SJCRH30 (cell line): ENCODE data around the gene NELL1. TPM values are rescaled to one million over a fixed set of nuclear protein-coding genes. Genes with fewer than 3 reads are reported as not detected.
"Not testable (repeated sequence)": the region's sequence is repeated elsewhere in the genome, so short reads cannot be mapped to it uniquely, and the experiment has no call there.

Experiments
- DNase-seq, 2 experiments: peaks; one replicate each; pipeline ENCODE4 v3.0.0-alpha.2; 2015 to 2020
- H3K27ac ChIP-seq: fragments of 250-450 bp; sonication (Bioruptor Pico); 2 replicates; pipeline ENCODE4 v1.5.1; 2020; ENCODE audit warnings: mild to moderate bottlenecking, moderate library complexity
- H3K27me3 ChIP-seq: fragments of 250-450 bp; sonication (Bioruptor Pico); 2 replicates; pipeline ENCODE4 v1.5.1; 2020; ENCODE audit warnings: mild to moderate bottlenecking, moderate library complexity
- H3K36me3 ChIP-seq: fragments of 250-450 bp; sonication (Bioruptor Pico); 2 replicates; pipeline ENCODE4 v1.5.1; 2020; ENCODE audit warnings: mild to moderate bottlenecking, moderate library complexity
- H3K4me1 ChIP-seq: fragments of 250-450 bp; sonication (Bioruptor Pico); 2 replicates; pipeline ENCODE4 v1.5.1; 2020; ENCODE audit warnings: mild to moderate bottlenecking, moderate library complexity
- H3K4me3 ChIP-seq: fragments of 250-450 bp; sonication (Bioruptor Pico); 2 replicates; pipeline ENCODE4 v1.5.1; 2020; ENCODE audit warnings: mild to moderate bottlenecking, moderate library complexity
- H3K9me3 ChIP-seq: fragments of 250-450 bp; sonication (Bioruptor Pico); replicated peaks from 2 replicates; pipeline ENCODE4 v1.5.1; 2020; ENCODE audit warnings: mild to moderate bottlenecking, moderate library complexity
- total RNA-seq: library from RNA; depleted of rRNA; stranded (reverse); fragments of >200 nt; shearing (Covaris generic); gene quantifications from 2 replicates; pipeline ENCODE4 v1.2.3, GENCODE V29; 2014

The NELL1 gene
- total RNA-seq, 1 experiment from 2014 or later = 176 TPM

DNA sequence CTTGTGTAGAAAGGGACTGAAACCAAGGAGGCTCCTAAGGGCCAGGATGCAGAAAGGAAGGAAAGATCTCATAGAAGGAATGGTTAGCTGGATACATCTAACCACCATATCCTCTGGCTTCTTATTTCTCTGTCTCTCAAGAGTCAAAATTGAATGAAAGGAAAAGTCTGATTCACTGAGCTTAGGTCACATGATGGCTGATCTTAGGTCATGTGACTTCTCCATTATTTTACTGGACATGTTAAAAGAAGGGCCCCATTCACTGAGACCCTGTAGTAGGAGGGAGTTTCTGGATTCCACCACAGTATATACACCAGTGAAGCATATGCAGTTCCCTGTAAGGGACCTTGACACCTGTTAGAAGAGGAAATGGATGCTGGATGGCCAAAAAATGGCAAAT is 516.6 kb downstream of the NELL1 start:
- no peak overlapping the region for H3K27ac ChIP-seq
- H3K27me3 ChIP-seq = no peaks in the 10 kb centered on the region
- DNase-seq = no peak
- H3K9me3 ChIP-seq = no peaks in the 10 kb centered on the region
- peaks cover 4% of the 10 kb centered on the region; the same call in 1 of the 2 replicates for H3K36me3 ChIP-seq
- H3K4me3 ChIP-seq = no peak overlapping the region
- H3K4me1 ChIP-seq = no peaks in the 10 kb centered on the region

DNA sequence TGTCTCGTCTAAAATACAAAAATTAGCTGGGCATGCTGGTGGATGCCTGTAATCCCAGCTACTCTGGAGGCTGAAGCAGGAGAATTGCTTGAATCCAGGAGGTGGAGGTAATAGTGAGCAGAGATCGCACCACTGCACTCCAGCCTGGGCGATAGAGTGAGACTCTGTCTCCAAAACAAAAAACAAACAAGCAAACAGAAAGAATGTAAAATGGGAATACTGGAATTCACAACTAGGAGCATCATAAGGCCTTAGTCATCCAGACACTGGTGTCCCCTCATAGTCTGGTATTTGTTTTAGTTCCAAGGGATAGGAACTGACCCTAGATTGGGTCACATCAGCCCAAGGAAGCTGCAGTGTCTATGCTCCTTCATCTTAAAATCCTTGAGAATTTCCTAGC is 520.8 kb downstream of the NELL1 start:
- Histone ChIP-seq H3K27ac (no peak overlapping the region), H3K36me3 (peaks cover 4% of the 10 kb centered on the region; the same call in 1 of the 2 replicates), H3K4me3 (no peak overlapping the region), H3K4me1 (no peaks in the 10 kb centered on the region), H3K9me3 (no peaks in the 10 kb centered on the region), H3K27me3 (no peaks in the 10 kb centered on the region)
- no peak for DNase-seq

DNA sequence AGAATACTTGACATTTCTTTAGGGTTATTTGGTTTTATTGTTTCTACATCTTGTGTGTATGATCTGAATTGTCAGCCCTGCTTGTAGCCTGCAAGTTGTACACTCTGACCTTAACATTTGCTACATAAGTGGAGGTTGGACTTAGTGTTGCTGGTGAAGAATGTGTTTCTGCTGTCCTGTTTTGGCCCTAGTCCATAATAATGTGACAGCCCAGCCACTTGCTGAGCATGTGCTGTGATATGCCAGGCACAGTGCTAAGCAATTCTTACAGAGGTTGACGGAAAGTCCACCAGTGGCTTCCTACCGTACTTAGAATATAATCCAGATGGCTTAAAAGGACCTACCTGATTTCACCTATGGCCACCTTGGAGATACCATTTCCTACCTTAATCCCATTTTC is 526.6 kb downstream of the NELL1 start:
- Histone ChIP-seq H3K27me3 (no peaks in the 10 kb centered on the region), H3K4me3 (no peak overlapping the region), H3K9me3 (0 out of 2 replicates have a peak, but pooled peaks cover 7% of the 10 kb centered on the region), H3K27ac (no peak overlapping the region), H3K4me1 (no peaks in the 10 kb centered on the region), H3K36me3 (no peaks in the 10 kb centered on the region)
- no peak for DNase-seq

DNA sequence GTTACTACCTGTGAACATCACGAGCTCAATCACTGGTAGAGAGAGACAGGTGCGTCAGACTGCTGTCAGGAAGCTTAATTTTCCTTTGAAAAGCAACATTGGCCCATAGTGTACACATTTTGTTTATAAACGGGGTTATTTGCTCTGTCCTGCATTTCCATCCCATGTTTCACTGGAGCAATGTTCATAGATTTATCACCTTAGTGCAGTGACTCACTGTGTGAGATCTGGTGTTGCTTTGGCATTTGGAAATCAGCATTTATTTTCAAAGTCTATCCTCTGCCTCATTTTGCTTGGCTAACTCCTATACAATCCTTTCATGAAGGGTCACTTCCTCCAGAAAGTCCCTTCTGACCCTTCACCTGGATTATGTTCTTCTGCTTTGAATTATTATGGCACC is 529.1 kb downstream of the NELL1 start:
- Histone ChIP-seq H3K4me3 (no peak overlapping the region), H3K36me3 (no peaks in the 10 kb centered on the region), H3K4me1 (no peaks in the 10 kb centered on the region), H3K27ac (no peak overlapping the region), H3K9me3 (peaks cover 8% of the 10 kb centered on the region; the same call in 1 of the 2 replicates), H3K27me3 (no peaks in the 10 kb centered on the region)
- DNase-seq = no peak

DNA sequence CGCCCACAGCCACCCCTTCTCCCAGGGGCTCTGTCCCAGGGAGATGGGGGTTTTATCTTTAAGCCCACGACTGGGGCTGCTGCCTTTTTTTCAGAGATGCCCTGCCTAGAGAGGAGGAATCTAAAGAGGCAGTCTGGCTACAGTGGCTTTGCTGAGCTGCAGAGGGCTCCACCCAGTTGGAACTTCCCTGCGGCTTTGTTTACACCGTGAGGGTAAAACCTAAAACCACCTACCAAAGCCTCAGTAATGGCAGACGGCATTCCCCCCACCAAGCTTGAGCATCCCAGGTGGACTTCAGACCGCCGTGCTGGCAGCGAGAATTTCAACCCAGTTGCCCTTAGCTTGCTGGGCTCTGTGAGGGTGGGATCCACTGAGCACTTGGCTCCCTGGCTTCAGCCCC is 535.8 kb downstream of the NELL1 start:
- Histone ChIP-seq H3K27ac (no peak overlapping the region), H3K36me3 (no peaks in the 10 kb centered on the region), H3K27me3 (no peaks in the 10 kb centered on the region), H3K4me1 (no peaks in the 10 kb centered on the region), H3K9me3 (peaks cover 6% of the 10 kb centered on the region; the same call in 1 of the 2 replicates), H3K4me3 (no peak overlapping the region)
- no peak for DNase-seq

DNA sequence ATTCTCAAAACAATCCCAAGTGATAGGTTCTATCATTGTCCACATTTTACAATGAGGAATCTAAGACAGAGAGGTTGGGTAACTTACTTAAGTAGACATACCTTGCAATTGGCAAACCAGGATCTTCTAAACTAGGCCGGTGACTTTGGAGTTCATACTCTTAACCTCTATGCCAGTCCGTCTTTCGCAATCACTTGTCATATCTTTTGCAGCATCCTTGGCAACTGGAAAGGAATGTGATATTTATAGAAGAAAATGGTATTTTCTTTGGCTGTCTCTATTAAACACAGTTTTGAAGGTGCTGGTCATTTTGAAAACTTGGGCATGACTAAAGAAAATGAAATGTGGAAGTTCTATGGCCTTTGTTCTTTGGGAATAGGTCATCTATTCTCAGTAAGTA is 556.5 kb downstream of the NELL1 start:
- no peaks in the 10 kb centered on the region for H3K9me3 ChIP-seq
- no peaks in the 10 kb centered on the region for H3K4me1 ChIP-seq
- DNase-seq = no peak
- no peaks in the 10 kb centered on the region for H3K27me3 ChIP-seq
- no peak overlapping the region for H3K27ac ChIP-seq
- H3K4me3 ChIP-seq = no peak overlapping the region
- H3K36me3 ChIP-seq = no peaks in the 10 kb centered on the region

DNA sequence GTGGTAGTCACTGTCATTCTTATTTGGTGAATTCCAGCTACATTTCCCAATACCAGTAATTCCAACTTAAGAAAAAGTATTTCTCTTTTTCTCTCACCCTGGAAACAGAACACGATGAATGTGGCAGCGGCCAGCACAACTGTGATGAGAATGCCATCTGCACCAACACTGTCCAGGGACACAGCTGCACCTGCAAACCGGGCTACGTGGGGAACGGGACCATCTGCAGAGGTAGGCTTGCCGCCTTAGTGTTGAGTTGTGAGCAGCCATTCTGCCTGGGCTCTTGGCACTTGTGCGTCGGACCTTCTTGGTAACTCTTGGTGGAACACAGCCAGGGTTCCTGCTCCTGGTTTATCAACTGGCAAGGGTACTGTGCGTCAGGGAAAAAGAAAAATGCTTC is 559.8 kb downstream of the NELL1 start:
- Histone ChIP-seq H3K27me3 (no peaks in the 10 kb centered on the region), H3K27ac (no peak overlapping the region), H3K36me3 (no peaks in the 10 kb centered on the region), H3K4me1 (no peaks in the 10 kb centered on the region), H3K4me3 (no peak overlapping the region), H3K9me3 (no peaks in the 10 kb centered on the region)
- no peak for DNase-seq

DNA sequence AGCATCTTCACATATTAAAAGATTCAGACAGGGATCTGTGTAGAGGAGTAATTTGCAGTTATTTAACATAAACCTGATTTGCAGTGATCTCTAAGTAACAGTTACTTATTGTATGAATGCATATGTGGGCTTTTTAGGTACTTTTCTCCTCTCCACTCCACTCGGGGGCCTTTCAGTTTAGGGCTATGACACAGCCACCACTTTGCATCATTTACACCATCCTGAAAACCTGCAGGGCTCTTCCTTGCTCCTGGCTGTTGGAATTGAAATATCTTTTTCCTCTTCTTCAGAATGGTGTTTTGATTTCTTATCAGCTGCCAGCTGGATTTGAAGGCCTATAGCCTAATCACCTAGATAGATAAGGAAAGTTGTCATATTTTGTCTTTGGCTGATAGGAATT is 580.8 kb downstream of the NELL1 start:
- no peak for DNase-seq
- no peak overlapping the region for H3K4me3 ChIP-seq
- no peaks in the 10 kb centered on the region for H3K36me3 ChIP-seq
- H3K4me1 ChIP-seq = no peaks in the 10 kb centered on the region
- H3K27me3 ChIP-seq = no peaks in the 10 kb centered on the region
- H3K9me3 ChIP-seq = no peaks in the 10 kb centered on the region
- no peak overlapping the region for H3K27ac ChIP-seq

DNA sequence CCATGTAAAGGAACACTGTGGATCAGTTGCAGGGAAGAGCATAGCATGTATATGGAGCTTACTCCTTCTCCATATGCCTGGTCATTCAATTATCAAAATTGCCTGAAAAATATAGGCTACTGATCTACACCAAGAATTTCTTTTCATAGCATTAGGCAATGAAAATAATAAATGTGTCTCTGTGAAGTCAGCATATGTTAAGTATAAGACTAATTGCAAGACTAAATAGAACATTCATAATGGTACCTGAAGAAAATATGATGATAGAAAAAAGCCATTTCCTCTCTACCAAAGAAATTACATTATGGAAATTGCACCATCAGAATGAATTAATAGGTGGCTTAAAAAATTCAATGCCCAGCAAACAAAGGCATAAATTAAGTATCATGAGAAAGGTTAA is 584.7 kb downstream of the NELL1 start:
- no peak for DNase-seq
- no peaks in the 10 kb centered on the region for H3K4me1 ChIP-seq
- H3K36me3 ChIP-seq = no peaks in the 10 kb centered on the region

DNA sequence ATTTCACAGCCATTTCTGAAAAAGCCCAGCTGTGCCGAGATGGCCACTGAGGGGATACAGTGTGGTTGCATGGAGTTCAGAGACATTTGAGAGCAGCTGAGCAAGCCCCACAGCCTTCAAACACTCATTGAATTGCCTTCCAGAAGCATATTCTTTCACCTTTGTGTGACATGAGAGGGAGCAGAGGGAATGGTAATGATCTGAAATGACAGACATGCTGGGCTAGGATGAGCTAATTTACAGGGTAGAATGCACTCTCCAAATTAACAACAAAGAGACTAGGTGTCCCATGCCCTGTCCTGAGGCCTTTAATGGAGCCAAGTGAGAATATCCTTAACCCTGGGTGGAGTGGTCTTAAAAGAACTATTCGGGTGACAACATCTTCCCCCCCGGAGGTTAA is 585.4 kb downstream of the NELL1 start:
- Histone ChIP-seq H3K4me3 (no peak overlapping the region), H3K27ac (no peak overlapping the region), H3K4me1 (no peaks in the 10 kb centered on the region), H3K36me3 (no peaks in the 10 kb centered on the region), H3K27me3 (no peaks in the 10 kb centered on the region), H3K9me3 (no peaks in the 10 kb centered on the region)
- DNase-seq = peak in 1 of 2 experiments; percentile 31

More for the DNA sequence above, 584.7 kb downstream of the NELL1 start:
- Histone ChIP-seq H3K4me3 (no peak overlapping the region), H3K27ac (no peak overlapping the region), H3K9me3 (no peaks in the 10 kb centered on the region), H3K27me3 (no peaks in the 10 kb centered on the region)

DNA sequence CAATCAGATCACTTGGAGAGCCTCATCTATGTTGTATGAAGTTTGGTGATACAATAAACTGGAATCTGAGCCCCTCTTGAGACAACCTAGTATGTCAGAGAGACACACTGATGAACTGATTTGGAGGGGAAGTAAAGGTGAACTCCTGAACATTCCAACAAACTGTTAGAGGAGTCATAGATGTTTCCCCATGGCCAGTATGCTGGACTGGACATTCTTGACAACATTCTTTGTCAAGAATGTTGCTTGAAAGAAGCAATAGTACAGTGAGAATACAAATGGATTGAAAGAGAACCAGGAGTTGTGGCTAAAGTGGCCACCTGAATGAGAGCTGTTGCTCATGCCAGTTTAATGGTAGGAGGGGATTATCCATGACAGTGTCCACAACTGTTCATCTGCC is 588.1 kb downstream of the NELL1 start:
- Histone ChIP-seq H3K4me3 (no peak overlapping the region), H3K27ac (no peak overlapping the region), H3K27me3 (no peaks in the 10 kb centered on the region), H3K4me1 (no peaks in the 10 kb centered on the region), H3K36me3 (no peaks in the 10 kb centered on the region), H3K9me3 (no peaks in the 10 kb centered on the region)
- DNase-seq = no peak

DNA sequence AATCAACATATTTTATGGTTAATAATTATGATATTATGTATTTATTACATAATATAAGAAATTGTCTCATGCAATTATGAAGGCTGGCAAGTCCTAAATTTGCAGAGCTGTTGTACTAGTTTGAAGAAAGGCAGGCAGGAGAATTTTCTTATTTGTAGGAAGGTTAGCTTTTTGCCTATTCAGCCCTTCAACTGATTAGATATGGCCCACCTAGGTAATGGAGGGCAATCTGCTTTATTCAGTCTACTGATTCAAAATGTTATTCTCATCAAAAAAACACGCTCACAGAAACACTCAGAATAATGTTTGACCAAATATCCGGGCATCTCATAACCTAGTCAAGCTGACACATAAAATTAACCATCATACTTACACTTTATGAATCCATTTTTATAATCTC is 589.0 kb downstream of the NELL1 start:
- Histone ChIP-seq H3K4me3 (no peak overlapping the region), H3K36me3 (no peaks in the 10 kb centered on the region), H3K27ac (no peak overlapping the region), H3K9me3 (no peaks in the 10 kb centered on the region), H3K4me1 (no peaks in the 10 kb centered on the region), H3K27me3 (no peaks in the 10 kb centered on the region)
- DNase-seq = no peak

DNA sequence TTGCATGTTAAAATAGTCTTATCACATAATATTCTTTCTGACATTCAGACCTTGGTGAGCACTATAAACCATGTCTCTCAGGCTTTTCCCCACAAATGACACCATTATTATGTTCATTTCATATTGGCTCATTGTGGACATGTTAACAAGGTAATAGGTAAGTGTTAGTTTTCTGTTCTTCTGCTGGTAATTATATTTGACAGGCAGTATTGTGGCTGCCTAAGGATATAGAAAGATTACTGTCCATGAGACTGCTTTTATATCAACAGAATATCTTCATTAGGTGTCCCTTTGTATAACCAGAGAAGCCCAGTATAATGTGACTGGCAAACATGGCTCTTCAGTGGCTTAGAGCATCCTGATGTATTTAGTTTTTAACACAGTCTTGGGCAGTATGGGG is 590.7 kb downstream of the NELL1 start:
- H3K4me3 ChIP-seq = no peak overlapping the region
- H3K27me3 ChIP-seq = no peaks in the 10 kb centered on the region
- H3K9me3 ChIP-seq = no peaks in the 10 kb centered on the region
- DNase-seq = no peak
- no peak overlapping the region for H3K27ac ChIP-seq
- H3K36me3 ChIP-seq = no peaks in the 10 kb centered on the region
- no peaks in the 10 kb centered on the region for H3K4me1 ChIP-seq

DNA sequence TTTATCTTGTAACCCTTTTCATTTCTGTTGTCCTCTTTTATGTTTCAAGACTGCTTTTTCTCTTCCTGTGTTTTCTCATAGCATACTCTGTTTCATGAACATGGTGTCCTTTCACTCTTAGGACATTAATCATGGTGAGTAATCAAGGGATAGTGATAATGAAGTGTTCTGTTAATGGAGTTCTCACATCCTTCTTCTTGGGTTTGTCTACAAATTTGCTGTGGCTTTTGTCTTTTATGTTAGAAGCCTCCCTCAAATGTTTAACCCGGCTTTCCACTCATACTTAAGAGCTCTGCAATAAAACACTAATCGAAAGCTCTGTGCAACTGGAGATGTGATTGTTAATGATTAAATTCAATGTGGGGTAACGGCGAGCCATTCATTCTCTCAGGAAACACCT is 593.6 kb downstream of the NELL1 start:
- Histone ChIP-seq H3K36me3 (no peaks in the 10 kb centered on the region), H3K27ac (no peak overlapping the region), H3K4me1 (no peaks in the 10 kb centered on the region), H3K9me3 (no peaks in the 10 kb centered on the region), H3K4me3 (no peak overlapping the region), H3K27me3 (no peaks in the 10 kb centered on the region)
- DNase-seq = no peak

DNA sequence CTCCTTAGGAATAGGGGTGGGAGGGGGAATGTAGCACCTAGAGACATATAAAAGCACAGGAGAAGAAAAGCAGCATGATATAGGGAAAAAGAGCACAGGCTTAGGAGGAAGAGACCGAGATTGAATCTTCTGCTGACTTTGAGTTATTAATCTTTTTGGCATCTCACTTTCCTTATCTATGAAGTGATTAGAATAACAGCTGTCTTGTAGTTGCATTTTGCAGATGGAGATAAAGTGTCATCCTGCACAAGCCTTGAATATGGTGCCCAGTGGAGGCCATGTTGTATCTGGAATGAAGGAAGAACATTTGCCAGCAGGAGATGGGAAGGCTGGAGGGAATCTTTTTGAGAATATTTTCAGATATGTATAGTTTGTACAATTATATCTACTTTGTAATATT is 594.7 kb downstream of the NELL1 start:
- H3K27ac ChIP-seq = no peak overlapping the region
- H3K36me3 ChIP-seq = no peaks in the 10 kb centered on the region
- no peak overlapping the region for H3K4me3 ChIP-seq
- DNase-seq = no peak
- no peaks in the 10 kb centered on the region for H3K4me1 ChIP-seq
- no peaks in the 10 kb centered on the region for H3K9me3 ChIP-seq
- no peaks in the 10 kb centered on the region for H3K27me3 ChIP-seq

DNA sequence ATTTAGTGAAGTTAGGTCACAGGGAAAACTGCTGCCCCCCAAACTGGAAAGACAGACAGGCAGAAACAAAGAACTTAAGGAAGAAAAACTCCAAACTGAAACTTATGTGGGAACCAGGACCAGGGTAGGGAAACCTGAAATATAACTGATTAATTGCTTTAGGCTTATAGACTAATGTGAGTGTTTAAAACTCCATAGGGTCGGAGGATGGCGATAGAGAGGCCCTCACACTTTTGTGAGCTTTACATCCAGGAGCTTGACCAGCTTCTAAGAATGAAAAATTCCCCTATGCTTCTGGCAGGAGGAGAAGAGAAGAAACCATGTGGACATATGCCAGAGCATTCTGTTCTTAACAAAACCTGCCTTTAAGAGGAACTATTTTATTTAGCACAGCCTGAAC is 598.6 kb downstream of the NELL1 start:
- DNase-seq = no peak
- H3K4me3 ChIP-seq = no peak overlapping the region
- H3K27ac ChIP-seq = no peak overlapping the region
- no peaks in the 10 kb centered on the region for H3K4me1 ChIP-seq
- H3K36me3 ChIP-seq = no peaks in the 10 kb centered on the region; the same call in 1 of the 2 replicates
- H3K27me3 ChIP-seq = no peaks in the 10 kb centered on the region
- H3K9me3 ChIP-seq = no peaks in the 10 kb centered on the region

DNA sequence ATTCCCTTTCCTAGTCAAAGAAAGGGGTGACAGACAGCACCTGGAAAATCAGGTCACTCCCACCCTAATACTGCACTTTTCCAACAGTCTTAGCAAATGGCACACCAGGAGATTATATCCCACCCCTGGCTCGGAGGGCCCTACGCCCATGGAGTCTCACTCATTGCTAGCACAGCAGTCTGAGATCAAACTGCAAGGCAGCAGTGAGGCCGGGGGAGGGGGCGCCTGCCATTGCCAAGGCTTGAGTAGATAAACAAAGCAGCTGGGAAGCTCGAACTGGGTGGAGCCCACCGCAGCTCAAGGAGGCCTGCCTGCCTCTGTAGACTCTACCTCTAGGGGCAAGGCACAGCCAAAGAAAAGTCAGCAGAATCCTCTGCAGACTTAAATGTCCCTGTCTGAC is 602.8 kb downstream of the NELL1 start:
- not testable (repeated sequence) for H3K9me3 ChIP-seq, H3K27me3 ChIP-seq, H3K27ac ChIP-seq, H3K4me1 ChIP-seq, H3K4me3 ChIP-seq, DNase-seq, H3K36me3 ChIP-seq
